22Rv1 (cell line): ENCODE results near the gene SMAD3.

Experiments used
- CTCF ChIP-seq: fragments of 450-650 bp; IDR thresholded peaks from 2 replicates; pipeline ENCODE4 v1.5.1; 2017; ENCODE audit warnings: mild to moderate bottlenecking
- ZFX ChIP-seq: fragments of 450-650 bp; IDR thresholded peaks from 2 replicates; pipeline ENCODE4 v1.6.1; 2017; ENCODE audit warnings: antibody characterized with exemption, borderline replicate concordance

GRCh38 chr15:67050062-67050461, 15.3 kb upstream of the SMAD3 start:
- TF ChIP-seq CTCF = no peak
- TF ChIP-seq ZFX = no peak
